Gastrocnemius medialis (tissue), 4 donors: Measurements from ENCODE around the gene CC2D2B.

Experiments
- POLR2A ChIP-seq, 2 donors: fragments of 450-650 bp; IDR thresholded peaks; one replicate each; pipeline ENCODE4 v1.6.1; 2017; ENCODE audit warnings: antibody characterized with exemption in 2 of 2, mild to moderate bottlenecking in 2 of 2, moderate library complexity in 2 of 2
- TF ChIP-seq, protein P1 (sequence below), 5 experiments: fragments of 450-650 bp in 3 of 5; fragments of 200-600 bp in 2 of 5; sonication (generic) in 2 of 5; IDR thresholded peaks in 4 of 5; conservative IDR thresholded peaks in 1 of 5; 1 replicate in 4 of 5; 2 replicates in 1 of 5; pipeline ENCODE4 v1.5.1; 2016 to 2019; ENCODE audit warnings: antibody characterized with exemption in 5 of 5, mild to moderate bottlenecking in 3 of 5, moderate library complexity in 3 of 5

DNA sequence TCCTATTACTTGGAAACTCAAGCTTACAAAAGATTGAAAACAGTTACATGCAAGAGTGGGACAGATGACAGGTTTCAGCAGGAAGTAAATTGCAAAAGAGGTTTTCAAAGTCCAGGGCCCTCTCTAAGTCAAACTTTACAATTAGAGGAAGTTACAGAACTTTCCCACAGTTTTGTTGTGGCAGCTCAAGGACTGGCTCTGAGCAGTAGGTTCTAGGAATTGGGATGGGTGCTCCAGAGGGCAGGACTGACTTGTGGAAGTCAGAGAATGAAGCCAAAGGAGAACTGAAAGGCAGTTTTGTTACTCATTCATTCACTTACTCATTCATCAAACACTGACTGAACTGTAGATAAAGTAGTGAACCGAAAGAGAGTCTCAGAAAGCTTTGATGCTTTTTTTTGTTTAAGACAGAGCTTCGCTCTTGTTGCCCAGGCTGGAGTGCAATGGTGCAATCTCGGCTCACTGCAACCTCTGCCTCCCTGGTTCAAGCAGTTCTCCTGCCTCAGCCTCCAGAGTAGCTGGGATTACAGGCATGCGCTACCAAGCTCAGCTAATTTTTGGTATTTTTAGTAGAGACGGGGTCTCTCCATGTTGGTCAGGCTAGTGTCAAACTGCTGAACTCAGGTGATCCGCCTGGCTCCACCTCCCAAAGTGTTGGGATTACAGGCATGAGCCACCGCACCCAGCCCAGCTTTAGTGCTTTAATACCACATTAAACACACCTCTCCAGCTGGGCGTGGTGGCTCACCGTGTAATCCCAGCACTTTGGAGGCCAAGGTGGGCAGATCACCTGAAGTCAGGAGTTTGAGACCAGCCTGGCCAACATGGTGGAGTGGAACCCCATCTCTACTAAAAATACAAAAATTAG, 68.8 kb downstream of the CC2D2B start:
- TF ChIP-seq, protein P1, sequence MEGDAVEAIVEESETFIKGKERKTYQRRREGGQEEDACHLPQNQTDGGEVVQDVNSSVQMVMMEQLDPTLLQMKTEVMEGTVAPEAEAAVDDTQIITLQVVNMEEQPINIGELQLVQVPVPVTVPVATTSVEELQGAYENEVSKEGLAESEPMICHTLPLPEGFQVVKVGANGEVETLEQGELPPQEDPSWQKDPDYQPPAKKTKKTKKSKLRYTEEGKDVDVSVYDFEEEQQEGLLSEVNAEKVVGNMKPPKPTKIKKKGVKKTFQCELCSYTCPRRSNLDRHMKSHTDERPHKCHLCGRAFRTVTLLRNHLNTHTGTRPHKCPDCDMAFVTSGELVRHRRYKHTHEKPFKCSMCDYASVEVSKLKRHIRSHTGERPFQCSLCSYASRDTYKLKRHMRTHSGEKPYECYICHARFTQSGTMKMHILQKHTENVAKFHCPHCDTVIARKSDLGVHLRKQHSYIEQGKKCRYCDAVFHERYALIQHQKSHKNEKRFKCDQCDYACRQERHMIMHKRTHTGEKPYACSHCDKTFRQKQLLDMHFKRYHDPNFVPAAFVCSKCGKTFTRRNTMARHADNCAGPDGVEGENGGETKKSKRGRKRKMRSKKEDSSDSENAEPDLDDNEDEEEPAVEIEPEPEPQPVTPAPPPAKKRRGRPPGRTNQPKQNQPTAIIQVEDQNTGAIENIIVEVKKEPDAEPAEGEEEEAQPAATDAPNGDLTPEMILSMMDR (IDR thresholded peaks at IDR 0.05 in 4 of 5, conservative IDR thresholded peaks at IDR 0.05 in 1 of 5), result no peak
- TF ChIP-seq POLR2A (IDR thresholded peaks at IDR 0.05), result no peak
